Measurements from ENCODE around the gene HDAC4. TPM values are rescaled to one million over a fixed set of nuclear protein-coding genes. Genes with fewer than 3 reads are reported as not detected.

The HDAC4 gene
- total and polyA plus RNA-seq, 10 of the 15 experiments (the other 5 are each of a cell fraction or from before 2014, with no cell fraction given): 0.22 to 15.7 (median 4.8) TPM

DNA sequence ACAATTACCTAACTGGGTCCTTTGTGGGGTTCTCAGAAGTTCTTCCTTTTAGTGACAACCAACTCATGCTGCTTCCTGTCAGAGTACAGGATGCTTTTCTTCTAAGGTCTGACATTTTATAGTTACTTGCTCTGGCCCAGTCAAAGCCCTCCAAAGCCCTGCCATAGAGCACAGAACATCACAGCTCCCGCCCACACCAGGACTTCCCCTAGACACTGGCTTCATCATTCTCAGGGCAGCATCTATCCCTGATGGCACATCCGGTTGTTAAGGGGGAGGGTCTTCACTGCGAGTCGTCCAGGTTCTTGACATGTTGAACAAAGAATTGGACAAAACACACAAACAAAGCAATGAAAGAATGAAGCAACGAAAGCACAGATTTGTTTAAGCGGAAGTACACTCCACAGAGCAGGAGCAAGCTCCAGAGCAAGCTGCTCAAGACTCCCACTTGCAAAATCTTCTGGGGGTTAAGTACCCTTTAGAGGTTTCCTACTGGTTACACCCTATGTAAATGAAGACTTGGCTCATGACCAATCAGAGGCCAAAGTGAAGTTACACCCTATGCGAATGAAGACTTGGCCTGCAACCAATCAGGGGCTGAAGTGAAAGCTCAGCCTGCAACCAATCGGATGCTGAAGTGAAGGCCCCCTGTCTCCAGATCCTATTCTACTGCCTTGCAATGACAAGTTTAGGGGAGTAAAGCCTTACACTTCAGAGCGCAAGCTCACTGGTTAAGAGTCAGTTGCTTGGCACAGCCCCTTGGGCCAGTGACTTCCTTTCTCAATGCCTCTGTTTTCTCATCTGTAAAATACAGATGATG is 79.0 kb downstream of the HDAC4 start:
- ChIA-PET RAD21 (ENCODE audit: unreplicated experiment) (no interaction called here), POLR2A (no interaction called here), SMC1A (ENCODE audit: uncharacterized antibody, unreplicated experiment) (interaction anchor here (0.6 to 1.1 kb wide), 3 partner anchors 9 to 116 kb away, joined by 3 to 5 read pairs (median 4); no protein-coding TSS in a partner anchor), CTCF (no interaction called here)
- Histone ChIP-seq H3K27me3 (replicated peaks in 1 of 2; ENCODE audit: control insufficient read depth in 2 of 2, insufficient read depth in 2 of 2, low read length in 1 of 2) (no peaks in the 10 kb centered on the region), H3K4me3 (no peak overlapping the region), H3K4me2 (ENCODE audit: control insufficient read depth, insufficient read depth) (no peak overlapping the region), H2AFZ (ENCODE audit: control insufficient read depth, low read depth, low read length) (no peak overlapping the region), H3K9ac (ENCODE audit: control insufficient read depth, insufficient read depth, low read length) (no peak overlapping the region), H3K4me1 (ENCODE audit: control insufficient read depth, insufficient read depth, low read length) (peaks cover 7% of the 10 kb centered on the region), H3K27ac (ENCODE audit: control insufficient read depth, insufficient read depth) (no peak overlapping the region), H3K9me3 (replicated peaks; ENCODE audit: control insufficient read depth, insufficient read depth, low read length) (no peaks in the 10 kb centered on the region; the same call in 2 of the 3 replicates), H3K79me2 (ENCODE audit: control insufficient read depth, insufficient read depth, low read length) (no peaks in the 10 kb centered on the region), H3K36me3 (ENCODE audit: control insufficient read depth in 2 of 2, insufficient read depth in 2 of 2, low read length in 1 of 2) (no peaks in the 10 kb centered on the region), H4K20me1 (ENCODE audit: control insufficient read depth, insufficient read depth) (no peaks in the 10 kb centered on the region)
- no TSS peak for BruUV-seq (replicated peaks)
- ATAC-seq (no peak), DNase-seq (ENCODE audit: low read depth, low spot score) (no peak), FAIRE-seq (no peak)
- 98% methylated on average over 9 of the region's 9 CpGs for WGBS (ENCODE audit: insufficient coverage, insufficient replicate concordance, low lambda C conversion rate, missing lambda C conversion rate)
- intact Hi-C loops (cut with micrococcal nuclease; ENCODE audit: unreplicated experiment): no loop called here
- in situ Hi-C loops (cut with MboI): no loop called here
- TF ChIP-seq SIX5 (IDR thresholded peaks at IDR 0.05; ENCODE audit: low read depth, low read length, severe bottlenecking) (no peak), JUNB (IDR thresholded peaks at IDR 0.05) (no peak), ESRRA (IDR thresholded peaks at IDR 0.05; ENCODE audit: low read length) (no peak), BMI1 (IDR thresholded peaks at IDR 0.05; ENCODE audit: borderline replicate concordance) (no peak), MXI1 (IDR thresholded peaks at IDR 0.05; ENCODE audit: low read depth, low read length) (no peak), POLR2A (IDR thresholded peaks at IDR 0.05; ENCODE audit: low read depth, low read length) (peak; percentile 59; the same call in 1 of the 2 replicates), FOXM1 (IDR thresholded peaks at IDR 0.05; ENCODE audit: low read depth, low read length) (no peak), ZSCAN29 (IDR thresholded peaks at IDR 0.05) (no peak)
- TF ChIP-seq, protein P1, sequence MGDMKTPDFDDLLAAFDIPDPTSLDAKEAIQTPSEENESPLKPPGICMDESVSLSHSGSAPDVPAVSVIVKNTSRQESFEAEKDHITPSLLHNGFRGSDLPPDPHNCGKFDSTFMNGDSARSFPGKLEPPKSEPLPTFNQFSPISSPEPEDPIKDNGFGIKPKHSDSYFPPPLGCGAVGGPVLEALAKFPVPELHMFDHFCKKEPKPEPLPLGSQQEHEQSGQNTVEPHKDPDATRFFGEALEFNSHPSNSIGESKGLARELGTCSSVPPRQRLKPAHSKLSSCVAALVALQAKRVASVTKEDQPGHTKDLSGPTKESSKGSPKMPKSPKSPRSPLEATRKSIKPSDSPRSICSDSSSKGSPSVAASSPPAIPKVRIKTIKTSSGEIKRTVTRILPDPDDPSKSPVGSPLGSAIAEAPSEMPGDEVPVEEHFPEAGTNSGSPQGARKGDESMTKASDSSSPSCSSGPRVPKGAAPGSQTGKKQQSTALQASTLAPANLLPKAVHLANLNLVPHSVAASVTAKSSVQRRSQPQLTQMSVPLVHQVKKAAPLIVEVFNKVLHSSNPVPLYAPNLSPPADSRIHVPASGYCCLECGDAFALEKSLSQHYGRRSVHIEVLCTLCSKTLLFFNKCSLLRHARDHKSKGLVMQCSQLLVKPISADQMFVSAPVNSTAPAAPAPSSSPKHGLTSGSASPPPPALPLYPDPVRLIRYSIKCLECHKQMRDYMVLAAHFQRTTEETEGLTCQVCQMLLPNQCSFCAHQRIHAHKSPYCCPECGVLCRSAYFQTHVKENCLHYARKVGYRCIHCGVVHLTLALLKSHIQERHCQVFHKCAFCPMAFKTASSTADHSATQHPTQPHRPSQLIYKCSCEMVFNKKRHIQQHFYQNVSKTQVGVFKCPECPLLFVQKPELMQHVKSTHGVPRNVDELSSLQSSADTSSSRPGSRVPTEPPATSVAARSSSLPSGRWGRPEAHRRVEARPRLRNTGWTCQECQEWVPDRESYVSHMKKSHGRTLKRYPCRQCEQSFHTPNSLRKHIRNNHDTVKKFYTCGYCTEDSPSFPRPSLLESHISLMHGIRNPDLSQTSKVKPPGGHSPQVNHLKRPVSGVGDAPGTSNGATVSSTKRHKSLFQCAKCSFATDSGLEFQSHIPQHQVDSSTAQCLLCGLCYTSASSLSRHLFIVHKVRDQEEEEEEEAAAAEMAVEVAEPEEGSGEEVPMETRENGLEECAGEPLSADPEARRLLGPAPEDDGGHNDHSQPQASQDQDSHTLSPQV (IDR thresholded peaks at IDR 0.05): no peak

Measured in GM12878 (cell line).